Measurements from ENCODE around the gene CXCR6.

CXCR6 gene

GRCh38 chr3:45981346-45982074 lies 38.2 kb downstream of the CXCR6 start:
- Histone ChIP-seq H3F3A (ENCODE audit: insufficient read depth, low read length) (peaks cover 26% of the 10 kb centered on the region), H3K9ac (ENCODE audit: low read length) (no peak overlapping the region), H3K4me3 (ENCODE audit: low read length) (no peak overlapping the region), H3K9me3 (replicated peaks; ENCODE audit: insufficient read depth, low read length) (no peaks in the 10 kb centered on the region), H4K20me1 (ENCODE audit: insufficient read depth, low read length) (no peaks in the 10 kb centered on the region), H3K79me2 (ENCODE audit: low read length) (no peaks in the 10 kb centered on the region), H3K4me1 (ENCODE audit: low read length) (peaks cover 40% of the 10 kb centered on the region), H3K27ac (ENCODE audit: low read length) (no peak overlapping the region), H3K4me2 (ENCODE audit: low read depth, low read length) (no peak overlapping the region), H3K36me3 (replicated peaks; ENCODE audit: insufficient read depth, low read length) (no peaks in the 10 kb centered on the region), H3K9me2 (replicated peaks; ENCODE audit: insufficient read depth, low read length) (no peaks in the 10 kb centered on the region), H2AFZ (ENCODE audit: low read length) (no peak overlapping the region), H3K27me3 (replicated peaks; ENCODE audit: insufficient read depth, low read length) (no peaks in the 10 kb centered on the region)
- TF ChIP-seq EZH2phosphoT487 (IDR thresholded peaks at IDR 0.05; ENCODE audit: low read length) (no peak), EZH2 (optimal IDR thresholded peaks at IDR 0.05; ENCODE audit: low read depth, low read length) (no peak)
- TF ChIP-seq, protein P1, sequence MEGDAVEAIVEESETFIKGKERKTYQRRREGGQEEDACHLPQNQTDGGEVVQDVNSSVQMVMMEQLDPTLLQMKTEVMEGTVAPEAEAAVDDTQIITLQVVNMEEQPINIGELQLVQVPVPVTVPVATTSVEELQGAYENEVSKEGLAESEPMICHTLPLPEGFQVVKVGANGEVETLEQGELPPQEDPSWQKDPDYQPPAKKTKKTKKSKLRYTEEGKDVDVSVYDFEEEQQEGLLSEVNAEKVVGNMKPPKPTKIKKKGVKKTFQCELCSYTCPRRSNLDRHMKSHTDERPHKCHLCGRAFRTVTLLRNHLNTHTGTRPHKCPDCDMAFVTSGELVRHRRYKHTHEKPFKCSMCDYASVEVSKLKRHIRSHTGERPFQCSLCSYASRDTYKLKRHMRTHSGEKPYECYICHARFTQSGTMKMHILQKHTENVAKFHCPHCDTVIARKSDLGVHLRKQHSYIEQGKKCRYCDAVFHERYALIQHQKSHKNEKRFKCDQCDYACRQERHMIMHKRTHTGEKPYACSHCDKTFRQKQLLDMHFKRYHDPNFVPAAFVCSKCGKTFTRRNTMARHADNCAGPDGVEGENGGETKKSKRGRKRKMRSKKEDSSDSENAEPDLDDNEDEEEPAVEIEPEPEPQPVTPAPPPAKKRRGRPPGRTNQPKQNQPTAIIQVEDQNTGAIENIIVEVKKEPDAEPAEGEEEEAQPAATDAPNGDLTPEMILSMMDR (IDR thresholded peaks at IDR 0.05; ENCODE audit: low read length) = no peak
- DNase-seq = no peak

DNA sequence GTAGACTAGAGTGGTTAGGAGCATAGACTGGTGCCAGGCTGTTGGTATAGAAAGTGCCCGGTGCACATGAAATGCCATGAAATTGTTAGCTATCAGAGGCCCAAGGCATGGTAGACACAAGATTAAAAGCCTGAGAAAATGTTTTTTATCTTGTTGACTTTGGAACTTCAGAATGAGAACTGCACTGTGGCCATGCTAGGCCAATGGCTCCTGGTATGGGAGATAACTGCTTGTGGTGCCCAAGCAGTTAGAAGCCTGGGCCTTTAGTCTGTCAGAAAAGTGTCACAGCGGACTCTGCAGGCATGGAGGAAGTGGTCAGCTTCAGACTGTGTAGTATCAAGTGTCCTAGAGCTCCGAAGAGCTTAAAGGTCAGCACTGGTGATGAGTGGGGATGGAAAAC lies 40.5 kb downstream of the CXCR6 start:
- no peak overlapping the region for H3K4me3 ChIP-seq (ENCODE audit: low read length)
- no peaks in the 10 kb centered on the region for H4K20me1 ChIP-seq (ENCODE audit: insufficient read depth, low read length)
- no peaks in the 10 kb centered on the region for H3K36me3 ChIP-seq (replicated peaks; ENCODE audit: insufficient read depth, low read length)
- peaks cover 21% of the 10 kb centered on the region for H3K4me1 ChIP-seq (ENCODE audit: low read length)
- DNase-seq = no peak
- H3K4me2 ChIP-seq (ENCODE audit: low read depth, low read length) = no peak overlapping the region
- no peaks in the 10 kb centered on the region for H3K9me2 ChIP-seq (replicated peaks; ENCODE audit: insufficient read depth, low read length)
- no peak overlapping the region for H3K27ac ChIP-seq (ENCODE audit: low read length)
- H3K9ac ChIP-seq (ENCODE audit: low read length) = no peak overlapping the region
- TF ChIP-seq, protein P1 (IDR thresholded peaks at IDR 0.05; ENCODE audit: low read length) = no peak
- no peak for TF ChIP-seq EZH2 (optimal IDR thresholded peaks at IDR 0.05; ENCODE audit: low read depth, low read length)
- no peak for TF ChIP-seq EZH2phosphoT487 (IDR thresholded peaks at IDR 0.05; ENCODE audit: low read length)
- H3K9me3 ChIP-seq (replicated peaks; ENCODE audit: insufficient read depth, low read length) = no peaks in the 10 kb centered on the region
- no peaks in the 10 kb centered on the region for H3K79me2 ChIP-seq (ENCODE audit: low read length)
- H3F3A ChIP-seq (ENCODE audit: insufficient read depth, low read length) = peaks cover 10% of the 10 kb centered on the region
- H3K27me3 ChIP-seq (replicated peaks; ENCODE audit: insufficient read depth, low read length) = no peaks in the 10 kb centered on the region
- no peak overlapping the region for H2AFZ ChIP-seq (ENCODE audit: low read length)

DNA sequence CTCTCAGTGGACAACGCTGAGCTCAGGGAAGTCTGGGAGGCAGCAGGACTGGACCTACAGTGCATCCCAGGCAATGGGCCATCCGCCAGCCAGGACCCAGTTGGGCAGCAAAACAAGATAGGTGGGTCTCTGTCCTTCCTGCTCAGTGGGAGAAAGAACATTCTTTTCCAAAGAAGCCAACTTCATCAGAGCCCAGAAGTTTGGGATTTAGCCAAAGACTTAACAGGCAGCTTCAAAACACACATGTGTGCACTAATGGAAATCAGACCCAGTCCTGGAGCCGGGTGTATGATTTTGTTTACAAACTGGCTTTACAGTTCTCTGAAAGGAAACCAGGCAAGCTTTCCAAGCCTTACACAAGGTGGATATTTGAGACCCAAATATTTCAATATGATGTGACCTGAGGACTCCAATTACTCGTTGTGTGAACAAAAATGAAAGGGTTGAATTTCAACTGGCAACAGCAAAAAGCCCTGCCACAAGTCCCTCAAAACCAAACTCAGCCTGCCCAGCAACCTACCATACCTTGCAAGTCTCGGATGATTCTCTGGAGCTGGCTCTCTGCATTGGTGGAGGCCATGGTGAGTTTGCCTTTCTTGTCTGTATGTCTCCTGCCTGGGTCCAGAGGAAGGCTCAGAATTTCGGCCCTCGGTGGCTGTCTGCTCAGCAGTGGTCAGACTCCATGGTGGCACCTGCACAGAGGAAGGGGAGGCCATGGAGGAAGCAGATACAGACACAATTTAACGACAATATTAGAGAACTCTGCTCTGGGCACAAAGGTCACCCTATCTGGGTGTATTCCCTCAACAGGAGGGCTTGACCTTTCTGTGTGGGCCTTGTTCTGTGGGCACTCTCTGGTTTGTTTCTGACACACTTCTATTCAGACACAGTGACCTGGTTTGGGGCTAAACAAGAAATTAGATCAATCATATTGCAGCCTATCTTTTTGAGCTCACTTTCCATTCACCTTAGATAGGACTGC lies 41.4 kb downstream of the CXCR6 start:
- H3K4me1 ChIP-seq (ENCODE audit: low read length) = peaks cover 14% of the 10 kb centered on the region
- no peak for DNase-seq
- H3K4me3 ChIP-seq (ENCODE audit: low read length) = no peak overlapping the region
- no peaks in the 10 kb centered on the region for H3K27me3 ChIP-seq (replicated peaks; ENCODE audit: insufficient read depth, low read length)
- H3K4me2 ChIP-seq (ENCODE audit: low read depth, low read length) = no peak overlapping the region
- H3K36me3 ChIP-seq (replicated peaks; ENCODE audit: insufficient read depth, low read length) = no peaks in the 10 kb centered on the region
- H3K79me2 ChIP-seq (ENCODE audit: low read length) = no peaks in the 10 kb centered on the region
- no peak overlapping the region for H3K9ac ChIP-seq (ENCODE audit: low read length)
- H3F3A ChIP-seq (ENCODE audit: insufficient read depth, low read length) = peaks cover 3% of the 10 kb centered on the region
- H3K9me3 ChIP-seq (replicated peaks; ENCODE audit: insufficient read depth, low read length) = no peaks in the 10 kb centered on the region
- no peaks in the 10 kb centered on the region for H4K20me1 ChIP-seq (ENCODE audit: insufficient read depth, low read length)
- no peak overlapping the region for H2AFZ ChIP-seq (ENCODE audit: low read length)
- no peaks in the 10 kb centered on the region for H3K9me2 ChIP-seq (replicated peaks; ENCODE audit: insufficient read depth, low read length)
- no peak overlapping the region for H3K27ac ChIP-seq (ENCODE audit: low read length)
- TF ChIP-seq, protein P1 (IDR thresholded peaks at IDR 0.05; ENCODE audit: low read length) = no peak
- TF ChIP-seq EZH2 (optimal IDR thresholded peaks at IDR 0.05; ENCODE audit: low read depth, low read length) (no peak), EZH2phosphoT487 (IDR thresholded peaks at IDR 0.05; ENCODE audit: low read length) (no peak)
